Neural progenitor cell (in vitro differentiated cells): ENCODE data around the gene MCF2L2. TPM values are rescaled to one million over a fixed set of nuclear protein-coding genes. Genes with fewer than 3 reads are reported as not detected.

ENCODE experiments used
- DNase-seq: peaks from one replicate; pipeline ENCODE4 v3.0.0-alpha.2; 2016; ENCODE audit warnings: low spot score
- H2AFZ ChIP-seq: fragments of 200-600 bp; sonication (generic); replicated peaks from 2 replicates; pipeline ENCODE4 v1.6.1; 2016; ENCODE audit warnings: antibody characterized with exemption
- H3F3A ChIP-seq: fragments of 200-600 bp; sonication (generic); 2 replicates; pipeline ENCODE4 v1.6.1; 2016; ENCODE audit warnings: antibody characterized with exemption, low read depth
- H3K27ac ChIP-seq: fragments of 200-600 bp; sonication (generic); 2 replicates; pipeline ENCODE4 v1.5.1; 2016; ENCODE audit warnings: mild to moderate bottlenecking
- H3K27me3 ChIP-seq: fragments of 200-600 bp; sonication (generic); 2 replicates; pipeline ENCODE4 v1.6.1; 2016; ENCODE audit warnings: mild to moderate bottlenecking, moderate library complexity
- H3K36me3 ChIP-seq: fragments of 200-600 bp; sonication (generic); 2 replicates; pipeline ENCODE4 v1.5.1; 2016
- H3K4me1 ChIP-seq: fragments of 200-600 bp; sonication (generic); 2 replicates; pipeline ENCODE4 v1.6.1; 2016; ENCODE audit warnings: mixed run types
- H3K4me2 ChIP-seq: fragments of 200-600 bp; sonication (generic); 2 replicates; pipeline ENCODE4 v1.6.1; 2016
- H3K4me3 ChIP-seq: fragments of 200-600 bp; sonication (generic); 2 replicates; pipeline ENCODE4 v1.5.1; 2016
- H3K79me2 ChIP-seq: fragments of 200-600 bp; sonication (generic); 2 replicates; pipeline ENCODE4 v1.6.1; 2016; ENCODE audit warnings: low read depth
- H3K9ac ChIP-seq: fragments of 200-600 bp; sonication (generic); 2 replicates; pipeline ENCODE4 v1.6.1; 2016
- H3K9me3 ChIP-seq: fragments of 200-600 bp; sonication (generic); 2 replicates; pipeline ENCODE4 v1.5.1; 2016; ENCODE audit warnings: low read depth
- H4K20me1 ChIP-seq: fragments of 200-600 bp; sonication (generic); 2 replicates; pipeline ENCODE4 v1.6.1; 2016; ENCODE audit warnings: low read depth
- H3K27ac Mint-ChIP-seq: 3 replicates; pipeline ENCODE4 v1.8.0; 2021; ENCODE audit warnings: mixed read lengths
- H3K27me3 Mint-ChIP-seq: 2 replicates; pipeline ENCODE4 v1.8.0; 2022; ENCODE audit warnings: low read depth, mild to moderate bottlenecking, inconsistent platforms, moderate library complexity, mixed read lengths; ENCODE audit not compliant: insufficient read depth
- H3K36me3 Mint-ChIP-seq: 3 replicates; pipeline ENCODE4 v1.8.0; 2021; ENCODE audit warnings: mixed read lengths
- H3K4me1 Mint-ChIP-seq: 3 replicates; pipeline ENCODE4 v1.8.0; 2021; ENCODE audit warnings: mixed read lengths
- H3K4me3 Mint-ChIP-seq: 3 replicates; pipeline ENCODE4 v1.8.0; 2021; ENCODE audit warnings: mild to moderate bottlenecking, moderate library complexity, mixed read lengths
- H3K9me3 Mint-ChIP-seq: 3 replicates; pipeline ENCODE4 v1.8.0; 2020; ENCODE audit warnings: mixed read lengths
- EZH2 ChIP-seq: fragments of 200-600 bp; sonication (generic); IDR thresholded peaks from 2 replicates; pipeline ENCODE4 v1.6.1; 2017; ENCODE audit warnings: antibody characterized with exemption, mild to moderate bottlenecking, moderate library complexity
- EZH2phosphoT487 ChIP-seq: fragments of 200-600 bp; sonication (generic); IDR thresholded peaks from 2 replicates; pipeline ENCODE4 v1.6.1; 2017; ENCODE audit warnings: antibody characterized with exemption
- total RNA-seq: library from RNA; depleted of rRNA; stranded (reverse); fragments of >200 nt; gene quantifications from 2 replicates; pipeline ENCODE4 v1.2.3, GENCODE V29; 2015; ENCODE audit warnings: low replicate concordance
- TF ChIP-seq, protein P1 (sequence below): fragments of 200-600 bp; sonication (generic); IDR thresholded peaks from 2 replicates; pipeline ENCODE4 v1.5.1; 2017; ENCODE audit warnings: antibody characterized with exemption, mild to moderate bottlenecking

Gene MCF2L2
- total RNA-seq, 1 donor from 2014 or later, result 11.1 TPM

DNA sequence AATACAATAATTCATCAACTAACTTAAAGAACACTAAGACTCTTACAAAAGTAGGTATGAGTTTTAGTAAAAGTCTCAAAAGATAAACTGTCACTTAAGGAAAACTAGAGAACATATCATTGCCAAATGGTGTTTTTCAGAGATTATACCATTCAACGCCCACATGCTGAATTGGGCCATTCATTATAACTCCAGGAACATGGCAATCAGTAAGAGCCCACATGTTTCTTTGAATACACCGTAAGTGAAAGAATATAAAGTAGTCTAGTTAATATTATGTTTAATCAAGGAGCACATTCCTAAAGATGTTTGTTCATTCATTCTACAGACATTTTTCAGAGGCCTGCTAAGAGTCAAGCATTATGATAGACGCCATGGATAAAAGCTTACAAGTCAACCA, 152.5 kb downstream of the MCF2L2 start:
- H3K79me2 ChIP-seq, result peaks cover 6% of the 10 kb centered on the region
- Mint-ChIP-seq H3K9me3 (no peaks in the 10 kb centered on the region), H3K27me3 (no peaks in the 10 kb centered on the region), H3K4me3 (no peak overlapping the region), H3K27ac (no peak overlapping the region), H3K4me1 (peaks cover 8% of the 10 kb centered on the region), H3K36me3 (peaks cover 5% of the 10 kb centered on the region)
- TF ChIP-seq EZH2, result no peak
- TF ChIP-seq, protein P1, sequence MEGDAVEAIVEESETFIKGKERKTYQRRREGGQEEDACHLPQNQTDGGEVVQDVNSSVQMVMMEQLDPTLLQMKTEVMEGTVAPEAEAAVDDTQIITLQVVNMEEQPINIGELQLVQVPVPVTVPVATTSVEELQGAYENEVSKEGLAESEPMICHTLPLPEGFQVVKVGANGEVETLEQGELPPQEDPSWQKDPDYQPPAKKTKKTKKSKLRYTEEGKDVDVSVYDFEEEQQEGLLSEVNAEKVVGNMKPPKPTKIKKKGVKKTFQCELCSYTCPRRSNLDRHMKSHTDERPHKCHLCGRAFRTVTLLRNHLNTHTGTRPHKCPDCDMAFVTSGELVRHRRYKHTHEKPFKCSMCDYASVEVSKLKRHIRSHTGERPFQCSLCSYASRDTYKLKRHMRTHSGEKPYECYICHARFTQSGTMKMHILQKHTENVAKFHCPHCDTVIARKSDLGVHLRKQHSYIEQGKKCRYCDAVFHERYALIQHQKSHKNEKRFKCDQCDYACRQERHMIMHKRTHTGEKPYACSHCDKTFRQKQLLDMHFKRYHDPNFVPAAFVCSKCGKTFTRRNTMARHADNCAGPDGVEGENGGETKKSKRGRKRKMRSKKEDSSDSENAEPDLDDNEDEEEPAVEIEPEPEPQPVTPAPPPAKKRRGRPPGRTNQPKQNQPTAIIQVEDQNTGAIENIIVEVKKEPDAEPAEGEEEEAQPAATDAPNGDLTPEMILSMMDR, result no peak
- no peak for TF ChIP-seq EZH2phosphoT487
- H2AFZ ChIP-seq, result no peak overlapping the region
- no peak overlapping the region for H3K4me2 ChIP-seq
- no peaks in the 10 kb centered on the region for H3F3A ChIP-seq
- no peaks in the 10 kb centered on the region for H3K27me3 ChIP-seq
- no peak for DNase-seq
- no peak overlapping the region for H3K27ac ChIP-seq
- no peaks in the 10 kb centered on the region for H3K9me3 ChIP-seq
- H3K9ac ChIP-seq, result no peak overlapping the region
- no peaks in the 10 kb centered on the region for H3K4me1 ChIP-seq
- no peak overlapping the region for H3K4me3 ChIP-seq
- H3K36me3 ChIP-seq, result no peaks in the 10 kb centered on the region
- H4K20me1 ChIP-seq, result no peaks in the 10 kb centered on the region

DNA sequence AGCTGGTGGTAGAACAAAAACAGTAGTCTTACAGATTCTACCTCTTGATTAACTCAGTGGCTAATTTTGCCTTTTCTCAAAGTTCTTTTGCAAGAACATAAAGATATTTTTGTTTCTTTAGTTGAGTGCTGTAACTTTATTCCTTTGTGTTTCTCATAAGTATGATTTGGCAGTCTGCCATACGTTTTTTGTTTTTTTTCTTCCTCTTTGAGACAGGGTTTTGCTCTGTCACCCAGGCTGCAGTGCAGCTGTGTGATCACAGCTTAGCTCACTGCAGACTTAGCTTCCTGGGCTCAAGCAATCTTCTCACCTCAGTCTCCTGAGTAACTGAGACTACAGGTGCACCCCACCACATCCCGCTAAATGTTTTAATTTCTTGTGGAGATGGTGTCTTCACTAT, 153.0 kb downstream of the MCF2L2 start:
- no peak overlapping the region for H3K27ac Mint-ChIP-seq
- H2AFZ ChIP-seq, result no peak overlapping the region
- no peak for DNase-seq

DNA sequence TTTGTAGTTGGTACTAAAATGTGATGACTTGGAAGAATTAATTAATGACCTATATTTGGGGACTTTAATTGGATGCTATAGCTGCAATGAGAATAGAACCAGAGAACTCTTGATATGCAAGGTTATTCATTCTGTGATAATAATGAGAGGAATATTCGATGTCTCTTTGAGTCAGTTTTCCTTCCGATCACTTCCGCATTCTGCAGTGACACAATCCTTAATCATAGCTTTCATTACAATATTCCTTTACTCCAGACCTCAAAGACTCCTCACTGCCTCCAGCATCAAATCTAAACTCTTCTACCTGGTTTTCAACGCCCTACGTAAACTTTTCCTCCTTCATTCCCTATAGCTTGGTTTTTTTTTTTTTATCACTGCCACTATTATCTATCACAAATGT, 153.8 kb downstream of the MCF2L2 start:
- DNase-seq, result no peak
- peaks cover 17% of the 10 kb centered on the region for H3K36me3 Mint-ChIP-seq
- Histone ChIP-seq H3K4me3 (no peak overlapping the region), H3F3A (no peaks in the 10 kb centered on the region), H4K20me1 (no peaks in the 10 kb centered on the region), H3K9me3 (no peaks in the 10 kb centered on the region), H2AFZ (no peak overlapping the region), H3K27ac (no peak overlapping the region), H3K4me2 (no peak overlapping the region), H3K27me3 (no peaks in the 10 kb centered on the region), H3K36me3 (no peaks in the 10 kb centered on the region), H3K4me1 (no peaks in the 10 kb centered on the region), H3K9ac (no peak overlapping the region), H3K79me2 (peaks cover 7% of the 10 kb centered on the region)
- no peak overlapping the region for H3K27ac Mint-ChIP-seq
- TF ChIP-seq, protein P1, result no peak
- TF ChIP-seq EZH2phosphoT487, result no peak
- H3K4me1 Mint-ChIP-seq, result peaks cover 8% of the 10 kb centered on the region
- no peak overlapping the region for H3K4me3 Mint-ChIP-seq
- no peaks in the 10 kb centered on the region for H3K27me3 Mint-ChIP-seq
- no peaks in the 10 kb centered on the region for H3K9me3 Mint-ChIP-seq

More for the DNA sequence above, 153.0 kb downstream of the MCF2L2 start:
- Histone ChIP-seq H3K4me2 (no peak overlapping the region), H3K4me3 (no peak overlapping the region), H3K9me3 (no peaks in the 10 kb centered on the region), H3K36me3 (no peaks in the 10 kb centered on the region), H4K20me1 (no peaks in the 10 kb centered on the region), H3K79me2 (peaks cover 6% of the 10 kb centered on the region), H3F3A (no peaks in the 10 kb centered on the region), H3K27ac (no peak overlapping the region), H3K9ac (no peak overlapping the region), H3K4me1 (no peaks in the 10 kb centered on the region), H3K27me3 (no peaks in the 10 kb centered on the region)
- no peaks in the 10 kb centered on the region for H3K9me3 Mint-ChIP-seq
- H3K27me3 Mint-ChIP-seq, result no peaks in the 10 kb centered on the region
- TF ChIP-seq EZH2 (no peak), EZH2phosphoT487 (no peak)
- TF ChIP-seq, protein P1, result no peak
- H3K4me1 Mint-ChIP-seq, result peaks cover 8% of the 10 kb centered on the region
- peaks cover 9% of the 10 kb centered on the region for H3K36me3 Mint-ChIP-seq
- no peak overlapping the region for H3K4me3 Mint-ChIP-seq

DNA sequence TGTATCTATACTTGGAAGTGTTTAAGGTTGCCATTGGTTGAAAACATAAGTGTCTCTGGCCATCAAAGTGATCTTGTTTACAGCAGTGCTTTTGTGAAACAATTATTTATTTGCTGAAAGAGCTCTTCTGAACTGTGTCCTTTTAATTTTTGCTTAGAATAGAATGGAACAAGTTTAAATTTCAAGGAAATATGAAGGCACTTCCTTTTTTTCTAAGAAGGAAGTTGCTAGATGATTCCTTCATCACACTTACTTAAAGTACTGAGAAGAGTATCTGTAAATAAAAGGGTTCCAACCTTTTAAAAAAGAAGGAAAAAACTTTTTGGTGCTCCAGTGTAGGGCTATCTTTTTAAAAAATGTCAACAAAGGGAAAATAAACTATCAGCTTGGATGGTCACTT, 155.6 kb downstream of the MCF2L2 start:
- Histone ChIP-seq H2AFZ (no peak overlapping the region), H3K9ac (no peak overlapping the region), H4K20me1 (no peaks in the 10 kb centered on the region), H3K4me1 (no peaks in the 10 kb centered on the region), H3K36me3 (no peaks in the 10 kb centered on the region), H3K4me3 (no peak overlapping the region), H3K79me2 (peaks cover 11% of the 10 kb centered on the region), H3K27me3 (no peaks in the 10 kb centered on the region), H3K4me2 (no peak overlapping the region), H3K9me3 (no peaks in the 10 kb centered on the region), H3K27ac (no peak overlapping the region), H3F3A (no peaks in the 10 kb centered on the region)
- Mint-ChIP-seq H3K27ac (no peak overlapping the region), H3K4me1 (peaks cover 9% of the 10 kb centered on the region), H3K4me3 (no peak overlapping the region), H3K9me3 (no peaks in the 10 kb centered on the region), H3K27me3 (no peaks in the 10 kb centered on the region), H3K36me3 (peaks cover 26% of the 10 kb centered on the region)
- TF ChIP-seq, protein P1, result no peak
- TF ChIP-seq EZH2phosphoT487 (no peak), EZH2 (no peak)
- DNase-seq, result no peak
